Measurements from ENCODE around the gene EFNB2. TPM values are rescaled to one million over a fixed set of nuclear protein-coding genes. Genes with fewer than 3 reads are reported as not detected.
A peak's percentile ranks its signal among the peaks of the same experiment; 100 is the strongest.

EFNB2 gene
- total and polyA plus RNA-seq, 7 donors = 7.2 to 36.1 (median 12.9) TPM

DNA sequence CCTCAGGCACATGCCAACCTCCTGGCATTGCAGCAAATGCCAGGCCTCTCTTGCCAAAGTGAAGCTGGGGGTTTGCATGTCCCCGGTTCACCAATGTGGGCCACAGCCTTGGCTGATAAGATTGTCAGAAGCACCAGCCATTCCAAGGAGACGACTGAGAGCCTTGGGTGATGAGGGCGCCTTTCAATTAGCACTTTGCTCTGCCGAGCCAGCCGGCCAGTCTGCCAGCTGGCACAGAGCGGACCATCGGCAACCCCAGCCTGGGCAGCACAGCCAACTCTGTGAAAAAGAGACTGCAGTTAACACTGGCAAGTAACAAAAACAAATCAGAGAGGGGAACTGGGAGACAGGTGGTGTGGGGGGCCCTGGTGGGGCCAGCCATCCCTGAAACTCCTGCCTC is 67.3 kb downstream of the EFNB2 start:
- no peak overlapping the region for H3K4me3 ChIP-seq
- 60 to 84% methylated on average over 7 of the region's 7 CpGs for WGBS, 2 donors
- TF ChIP-seq POLR2A (IDR thresholded peaks at IDR 0.05) = no peak
- peak in 2 of 4 donors; percentile 11 to 24 for TF ChIP-seq POLR2AphosphoS5 (IDR thresholded peaks at IDR 0.05)
- intact Hi-C loops (cut with DNase I) = no loop called here
- H3K4me1 ChIP-seq = peaks cover 0 to 31% (median 10%) of the 10 kb centered on the region in 4 donors
- H3K36me3 ChIP-seq = no peaks in the 10 kb centered on the region
- H3K27ac ChIP-seq = peak overlapping the region in 3 of 4 donors; percentile 49 to 60 (median 56)
- no peaks in the 10 kb centered on the region for H3K27me3 ChIP-seq
- DNase-seq = no peak
- no peaks in the 10 kb centered on the region for H3K9me3 ChIP-seq

DNA sequence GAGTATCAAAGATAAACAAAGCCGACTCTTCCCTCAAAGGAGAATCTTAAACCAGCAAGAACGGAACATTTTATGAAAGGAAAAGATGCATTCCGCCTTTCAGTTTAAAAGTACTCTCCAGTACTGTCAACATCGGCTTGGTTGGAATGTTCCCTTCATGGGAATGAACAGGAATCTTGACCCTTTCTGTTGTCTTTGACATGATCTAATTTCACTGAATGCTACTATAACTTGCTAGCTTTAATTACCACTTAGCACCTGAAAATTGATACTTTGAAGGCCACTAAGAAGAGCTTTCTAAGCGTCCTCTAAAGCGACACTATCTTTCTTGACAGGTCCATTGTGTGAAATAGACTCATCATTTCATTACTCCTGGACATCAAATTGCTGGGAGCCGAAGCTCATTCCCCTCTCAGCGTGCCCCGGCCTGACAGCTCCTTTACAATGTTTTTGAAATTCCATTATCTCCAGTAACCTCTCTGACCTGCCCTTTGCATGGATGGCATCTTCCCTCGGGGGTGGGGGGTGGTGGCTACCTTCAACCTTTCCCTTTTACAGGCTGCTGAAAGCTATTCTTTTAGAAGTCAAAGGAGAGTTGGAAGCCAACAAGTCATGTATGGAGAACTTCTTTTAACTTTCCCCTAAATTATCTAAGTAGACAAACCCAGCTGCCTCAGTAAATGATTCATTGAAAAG is 67.9 kb downstream of the EFNB2 start:
- Histone ChIP-seq H3K36me3 (no peaks in the 10 kb centered on the region), H3K27ac (peak overlapping the region in 2 of 4 donors; percentile 49 to 60), H3K27me3 (no peaks in the 10 kb centered on the region), H3K4me1 (peaks cover 0 to 26% (median 10%) of the 10 kb centered on the region in 4 donors), H3K9me3 (no peaks in the 10 kb centered on the region), H3K4me3 (no peak overlapping the region)
- TF ChIP-seq EP300 (IDR thresholded peaks at IDR 0.05) (no peak), POLR2AphosphoS5 (IDR thresholded peaks at IDR 0.05) (no peak), POLR2A (IDR thresholded peaks at IDR 0.05) (no peak)
- TF ChIP-seq, protein P1, sequence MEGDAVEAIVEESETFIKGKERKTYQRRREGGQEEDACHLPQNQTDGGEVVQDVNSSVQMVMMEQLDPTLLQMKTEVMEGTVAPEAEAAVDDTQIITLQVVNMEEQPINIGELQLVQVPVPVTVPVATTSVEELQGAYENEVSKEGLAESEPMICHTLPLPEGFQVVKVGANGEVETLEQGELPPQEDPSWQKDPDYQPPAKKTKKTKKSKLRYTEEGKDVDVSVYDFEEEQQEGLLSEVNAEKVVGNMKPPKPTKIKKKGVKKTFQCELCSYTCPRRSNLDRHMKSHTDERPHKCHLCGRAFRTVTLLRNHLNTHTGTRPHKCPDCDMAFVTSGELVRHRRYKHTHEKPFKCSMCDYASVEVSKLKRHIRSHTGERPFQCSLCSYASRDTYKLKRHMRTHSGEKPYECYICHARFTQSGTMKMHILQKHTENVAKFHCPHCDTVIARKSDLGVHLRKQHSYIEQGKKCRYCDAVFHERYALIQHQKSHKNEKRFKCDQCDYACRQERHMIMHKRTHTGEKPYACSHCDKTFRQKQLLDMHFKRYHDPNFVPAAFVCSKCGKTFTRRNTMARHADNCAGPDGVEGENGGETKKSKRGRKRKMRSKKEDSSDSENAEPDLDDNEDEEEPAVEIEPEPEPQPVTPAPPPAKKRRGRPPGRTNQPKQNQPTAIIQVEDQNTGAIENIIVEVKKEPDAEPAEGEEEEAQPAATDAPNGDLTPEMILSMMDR (IDR thresholded peaks at IDR 0.05) = no peak
- no peak for DNase-seq
- intact Hi-C loops (cut with DNase I) = no loop called here
- 80 to 82% methylated on average over 10 of the region's 10 CpGs for WGBS, 2 donors

DNA sequence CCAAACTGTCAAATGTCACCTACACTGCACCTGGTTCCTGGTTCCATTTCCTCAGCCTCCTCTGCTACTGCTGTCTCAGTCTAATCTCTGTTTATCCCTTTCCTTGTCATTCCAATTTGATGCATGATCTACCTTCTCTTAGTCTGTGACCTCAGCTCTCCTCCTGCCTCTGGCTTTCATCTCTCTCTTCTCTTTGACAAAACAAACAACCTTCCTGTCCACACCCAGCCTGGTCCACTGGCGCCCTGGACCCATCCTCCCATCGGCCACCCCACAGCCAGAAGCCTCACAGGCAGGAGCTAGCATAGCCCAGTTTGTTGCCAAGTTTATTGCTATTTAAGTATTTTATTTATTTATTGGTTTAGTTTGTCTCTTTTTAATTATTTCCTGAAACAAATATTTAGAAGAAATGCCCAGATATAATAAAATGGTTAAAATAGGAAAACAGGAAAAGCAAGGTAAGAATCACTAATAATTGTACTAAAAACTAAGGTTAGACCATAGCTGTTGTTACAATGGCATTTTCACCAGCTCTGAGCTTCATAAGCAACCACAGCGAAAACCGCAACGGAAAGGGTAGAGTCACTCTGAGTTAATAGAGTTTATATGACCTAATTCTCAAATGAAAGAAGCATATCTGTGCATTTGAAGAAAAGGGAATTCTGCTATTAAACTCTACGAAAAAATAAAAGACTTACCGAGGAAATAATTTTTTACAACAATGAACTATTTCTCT is 68.6 kb downstream of the EFNB2 start:
- intact Hi-C loops (cut with DNase I) = no loop called here
- H3K9me3 ChIP-seq = no peaks in the 10 kb centered on the region
- no peak overlapping the region for H3K4me3 ChIP-seq
- no peak overlapping the region for H3K27ac ChIP-seq
- H3K4me1 ChIP-seq = peaks cover 0 to 20% (median 6%) of the 10 kb centered on the region in 4 donors
- H3K27me3 ChIP-seq = no peaks in the 10 kb centered on the region
- WGBS, 2 donors = 87% methylated on average over 7 of the region's 7 CpGs
- DNase-seq = no peak
- no peak for TF ChIP-seq EP300 (IDR thresholded peaks at IDR 0.05)
- TF ChIP-seq POLR2AphosphoS5 (IDR thresholded peaks at IDR 0.05) = no peak
- TF ChIP-seq POLR2A (IDR thresholded peaks at IDR 0.05) = no peak
- TF ChIP-seq, protein P1 (IDR thresholded peaks at IDR 0.05) = no peak
- no peaks in the 10 kb centered on the region for H3K36me3 ChIP-seq

DNA sequence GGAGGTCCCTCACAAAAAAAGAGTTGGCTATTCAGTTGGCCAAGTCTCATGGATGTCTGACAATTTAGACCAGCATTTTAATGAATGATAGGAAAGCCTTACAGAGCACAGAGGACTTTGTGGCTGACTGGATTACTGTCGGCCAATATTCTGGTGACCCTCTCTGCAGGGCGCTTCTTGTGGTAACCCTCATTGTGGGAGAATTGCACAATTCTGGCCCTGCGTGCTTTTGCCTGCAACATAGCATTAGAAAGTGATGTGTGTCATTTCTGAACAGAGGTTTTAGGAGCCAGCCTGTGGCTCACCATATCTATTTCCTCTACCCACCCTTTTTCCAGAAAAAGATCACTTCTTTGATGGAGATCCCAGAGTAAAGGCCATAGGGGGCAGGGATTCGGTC is 71.4 kb downstream of the EFNB2 start:
- H3K27ac ChIP-seq = no peak overlapping the region
- TF ChIP-seq POLR2AphosphoS5 (IDR thresholded peaks at IDR 0.05) (no peak), POLR2A (IDR thresholded peaks at IDR 0.05) (no peak), EP300 (IDR thresholded peaks at IDR 0.05) (no peak)
- TF ChIP-seq, protein P1 (IDR thresholded peaks at IDR 0.05) = no peak
- H3K36me3 ChIP-seq = no peaks in the 10 kb centered on the region
- H3K27me3 ChIP-seq = no peaks in the 10 kb centered on the region
- DNase-seq = no peak
- H3K4me3 ChIP-seq = no peak overlapping the region
- WGBS, 2 donors = 82 to 88% methylated on average over 4 of the region's 4 CpGs
- no peaks in the 10 kb centered on the region for H3K9me3 ChIP-seq
- H3K4me1 ChIP-seq = peaks cover 0 to 17% (median 5%) of the 10 kb centered on the region in 4 donors
- intact Hi-C loops (cut with DNase I) = no loop called here

DNA sequence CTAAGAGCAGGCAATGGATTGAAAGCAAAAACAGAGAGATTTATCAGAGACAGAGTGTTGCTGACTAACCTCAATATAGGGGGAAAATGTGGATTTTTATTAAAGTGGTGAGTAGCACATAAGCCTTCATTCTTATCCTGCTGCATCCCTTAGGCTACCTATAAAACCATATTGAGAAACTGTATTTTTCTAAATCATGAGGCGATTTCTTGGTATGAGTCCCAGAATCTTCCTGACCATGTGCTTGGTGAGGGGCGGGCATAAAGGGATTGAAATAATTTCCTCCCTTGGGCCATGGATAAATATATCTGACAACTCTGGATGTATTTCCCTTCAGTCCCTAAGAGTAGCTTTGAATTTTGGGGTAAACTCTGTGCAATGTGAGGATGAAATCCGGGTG is 72.8 kb downstream of the EFNB2 start:
- TF ChIP-seq POLR2A (IDR thresholded peaks at IDR 0.05) (no peak), POLR2AphosphoS5 (IDR thresholded peaks at IDR 0.05) (no peak), EP300 (IDR thresholded peaks at IDR 0.05) (no peak)
- TF ChIP-seq, protein P1 (IDR thresholded peaks at IDR 0.05) = no peak
- DNase-seq = no peak
- WGBS, 2 donors = 93% methylated on average over 3 of the region's 3 CpGs
- H3K4me1 ChIP-seq = peaks cover 0 to 12% (median under 1%) of the 10 kb centered on the region in 4 donors
- no peak overlapping the region for H3K4me3 ChIP-seq
- H3K27ac ChIP-seq = no peak overlapping the region
- no peaks in the 10 kb centered on the region for H3K27me3 ChIP-seq
- H3K36me3 ChIP-seq = no peaks in the 10 kb centered on the region
- no peaks in the 10 kb centered on the region for H3K9me3 ChIP-seq
- intact Hi-C loops (cut with DNase I) = no loop called here

Data from sigmoid colon (tissue), 7 donors.